Measurements from ENCODE around the gene SEC24C.
"Not testable (repeated sequence)": the region's sequence is repeated elsewhere in the genome, so short reads cannot be mapped to it uniquely, and the experiment has no call there.

Gene SEC24C

GRCh38 chr10:73732426-73732825 is 11.7 kb upstream of the SEC24C start:
- CTCF ChIA-PET, result no interaction called here
- POLR2A ChIA-PET, result interaction anchor here (3.4 kb wide), 2 partner anchors 11 to 40 kb away, joined by 22 to 68 read pairs; partner anchors contain the start of gene SEC24C
- DNase-seq (ENCODE audit: extremely low spot score), result no peak
- no peak for TF ChIP-seq FOXK2 (IDR thresholded peaks at IDR 0.05)

DNA sequence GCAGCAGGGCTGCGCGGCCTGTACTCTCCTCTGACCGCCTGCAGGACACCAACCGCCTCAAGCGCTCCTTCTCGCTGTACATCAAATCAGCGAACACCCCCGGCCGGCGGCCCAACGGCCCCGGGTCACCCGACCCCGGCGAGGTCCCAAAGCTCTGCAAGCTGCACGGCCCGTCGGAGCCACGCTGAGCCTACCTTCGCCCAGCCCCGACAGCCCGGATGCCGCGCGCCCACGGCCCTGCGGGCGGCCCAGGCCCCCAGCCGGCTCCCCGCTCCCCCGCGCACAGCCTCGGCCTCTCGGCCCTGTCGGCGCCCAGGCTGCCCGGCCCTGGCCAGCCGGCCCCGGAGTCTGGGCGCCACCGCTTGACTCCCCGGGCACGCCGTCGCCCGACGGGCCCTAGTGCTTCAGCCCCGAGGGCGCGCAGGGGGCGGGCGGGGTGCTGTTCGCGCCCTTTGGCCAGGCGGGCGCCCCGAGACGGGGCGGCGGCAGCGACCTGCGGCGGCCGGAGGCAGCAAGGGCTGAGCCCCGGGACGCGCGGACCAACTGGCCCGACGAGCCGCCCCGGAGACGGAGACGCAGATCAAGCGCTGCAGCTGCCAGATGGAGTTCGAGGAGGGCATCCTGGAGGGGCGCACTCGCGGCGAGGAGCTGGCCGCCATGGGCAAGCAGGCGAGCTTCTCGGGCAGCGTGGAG is 11.1 kb upstream of the SEC24C start:
- TF ChIP-seq FOXM1 (IDR thresholded peaks at IDR 0.05; ENCODE audit: borderline replicate concordance) (no peak), SP1 (IDR thresholded peaks at IDR 0.05) (no peak), BHLHE40 (IDR thresholded peaks at IDR 0.05; ENCODE audit: borderline replicate concordance) (no peak), ARNT (IDR thresholded peaks at IDR 0.05) (no peak), SUZ12 (IDR thresholded peaks at IDR 0.05) (no peak)
- POLR2A ChIA-PET, result interaction anchor here (1.1 kb wide), 1 partner anchor 10 kb away, joined by 9 read pairs; the partner anchor contains the start of gene SEC24C
- CTCF ChIA-PET, result no interaction called here
- DNase-seq (ENCODE audit: extremely low spot score), result no peak

DNA sequence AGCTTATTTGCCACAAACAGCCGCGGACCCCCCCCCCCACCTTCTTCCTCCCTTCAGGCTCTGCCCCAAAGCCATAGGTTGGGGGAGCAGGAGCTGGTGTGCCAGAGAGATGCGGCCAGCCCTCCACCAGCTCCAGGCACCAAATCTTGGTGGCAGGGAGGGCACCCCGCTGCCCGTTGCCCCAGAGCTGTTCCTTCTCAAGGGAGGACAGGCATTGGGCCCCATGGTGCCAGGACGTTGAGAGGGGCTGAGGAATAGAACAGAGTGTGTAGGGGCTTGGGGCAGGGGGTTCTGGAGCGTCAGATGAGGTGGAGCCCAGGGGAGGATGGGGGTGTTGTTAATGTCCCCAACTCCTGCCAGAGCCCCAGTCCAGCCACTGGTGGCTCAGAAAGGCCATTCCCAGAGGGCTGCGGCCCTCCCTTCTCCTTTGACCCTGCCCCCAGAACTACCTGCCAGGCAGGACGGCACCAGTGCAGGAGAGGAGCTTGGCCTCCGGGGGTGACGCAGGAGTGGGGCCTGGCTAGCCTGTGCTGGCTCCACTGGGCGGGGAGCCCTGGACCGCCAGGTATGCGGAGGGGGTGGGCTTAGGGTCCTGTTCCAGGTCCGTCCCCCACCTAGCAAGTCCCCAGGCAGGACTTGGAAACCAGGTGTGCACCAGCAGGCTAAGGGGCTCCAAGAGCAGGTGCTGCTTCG is 10.0 kb upstream of the SEC24C start:
- TF ChIP-seq ELF4 (IDR thresholded peaks at IDR 0.05) (no peak), CTBP1 (IDR thresholded peaks at IDR 0.05; ENCODE audit: borderline replicate concordance) (no peak), TARDBP (IDR thresholded peaks at IDR 0.05) (no peak), ARNT (IDR thresholded peaks at IDR 0.05) (no peak), LEF1 (IDR thresholded peaks at IDR 0.05; ENCODE audit: borderline replicate concordance) (no peak), SUZ12 (IDR thresholded peaks at IDR 0.05) (no peak), NFRKB (IDR thresholded peaks at IDR 0.05) (no peak), HDGF (IDR thresholded peaks at IDR 0.05; ENCODE audit: borderline replicate concordance) (no peak), ZNF384 (IDR thresholded peaks at IDR 0.05) (no peak), FOXK2 (IDR thresholded peaks at IDR 0.05) (no peak), BHLHE40 (IDR thresholded peaks at IDR 0.05; ENCODE audit: borderline replicate concordance) (no peak), SP1 (IDR thresholded peaks at IDR 0.05) (no peak), FOXM1 (IDR thresholded peaks at IDR 0.05; ENCODE audit: borderline replicate concordance) (no peak), PKNOX1 (IDR thresholded peaks at IDR 0.05) (no peak), L3MBTL2 (conservative IDR thresholded peaks at IDR 0.05) (no peak), FOXA1 (IDR thresholded peaks at IDR 0.05) (no peak)
- CTCF ChIA-PET, result no interaction called here
- DNase-seq (ENCODE audit: extremely low spot score), result no peak
- POLR2A ChIA-PET, result interaction anchor here (1.1 kb wide), 1 partner anchor 9 kb away, joined by 9 read pairs; the partner anchor contains the start of gene SEC24C

GRCh38 chr10:73734796-73735305 is 9.3 kb upstream of the SEC24C start:
- CTCF ChIA-PET, result no interaction called here

DNA sequence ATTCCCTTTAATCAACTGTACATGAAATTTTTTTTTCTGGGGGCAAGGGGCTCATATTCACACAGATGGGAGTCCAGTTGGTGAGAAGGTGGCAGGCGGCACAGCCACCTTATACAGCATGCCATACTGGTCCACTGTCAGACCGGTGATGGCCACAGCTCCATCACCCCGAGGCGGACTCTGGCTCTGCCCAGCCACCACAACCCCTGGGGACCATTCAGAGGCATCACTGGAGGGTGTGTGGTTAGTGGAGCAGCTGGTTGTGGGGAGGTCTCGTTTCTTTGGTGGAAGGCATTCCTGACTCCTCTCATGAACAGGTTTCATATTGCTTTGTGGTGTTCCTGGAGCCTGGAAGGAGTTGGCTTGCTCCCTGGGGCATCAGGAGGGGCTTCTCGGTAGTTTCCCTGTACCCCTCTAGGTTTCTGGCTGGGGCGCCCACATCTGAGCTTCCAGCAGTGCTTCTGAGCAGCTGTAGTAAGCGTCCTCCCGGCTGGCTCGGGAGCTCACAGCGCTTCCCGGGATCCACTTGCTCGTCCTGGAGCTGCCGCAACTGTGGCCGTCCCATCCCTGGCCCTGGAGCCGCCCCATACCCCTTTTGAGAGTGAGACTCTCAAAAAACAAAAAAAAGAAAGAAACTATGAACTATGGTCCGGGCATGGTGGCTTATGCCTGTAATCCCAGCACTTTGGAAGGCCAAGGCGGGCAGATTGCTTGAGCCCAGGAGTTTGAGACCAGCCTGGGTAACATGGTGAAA is 3.5 kb upstream of the SEC24C start:
- CTCF ChIA-PET; DNase-seq (ENCODE audit: extremely low spot score): not testable (repeated sequence)
- POLR2A ChIA-PET, result interaction anchor here (6.0 kb wide), 1 partner anchor 10 kb away, joined by 68 read pairs; no protein-coding TSS in a partner anchor

More at GRCh38 chr10:73734796-73735305, 9.3 kb upstream of the SEC24C start:
- no peak for DNase-seq (ENCODE audit: extremely low spot score)
- POLR2A ChIA-PET, result no interaction called here
- no peak for TF ChIP-seq TARDBP (IDR thresholded peaks at IDR 0.05)
- TF ChIP-seq ELF4 (IDR thresholded peaks at IDR 0.05), result no peak
- TF ChIP-seq ZNF384 (IDR thresholded peaks at IDR 0.05), result no peak
- no peak for TF ChIP-seq PKNOX1 (IDR thresholded peaks at IDR 0.05)
- no peak for TF ChIP-seq L3MBTL2 (conservative IDR thresholded peaks at IDR 0.05)
- no peak for TF ChIP-seq SUZ12 (IDR thresholded peaks at IDR 0.05)
- TF ChIP-seq CTBP1 (IDR thresholded peaks at IDR 0.05; ENCODE audit: borderline replicate concordance), result no peak
- no peak for TF ChIP-seq NFRKB (IDR thresholded peaks at IDR 0.05)
- no peak for TF ChIP-seq LEF1 (IDR thresholded peaks at IDR 0.05; ENCODE audit: borderline replicate concordance)
- TF ChIP-seq SP1 (IDR thresholded peaks at IDR 0.05), result no peak
- TF ChIP-seq FOXK2 (IDR thresholded peaks at IDR 0.05), result no peak
- no peak for TF ChIP-seq FOXA1 (IDR thresholded peaks at IDR 0.05)
- no peak for TF ChIP-seq HDGF (IDR thresholded peaks at IDR 0.05; ENCODE audit: borderline replicate concordance)
- no peak for TF ChIP-seq BHLHE40 (IDR thresholded peaks at IDR 0.05; ENCODE audit: borderline replicate concordance)
- TF ChIP-seq ARNT (IDR thresholded peaks at IDR 0.05), result no peak

DNA sequence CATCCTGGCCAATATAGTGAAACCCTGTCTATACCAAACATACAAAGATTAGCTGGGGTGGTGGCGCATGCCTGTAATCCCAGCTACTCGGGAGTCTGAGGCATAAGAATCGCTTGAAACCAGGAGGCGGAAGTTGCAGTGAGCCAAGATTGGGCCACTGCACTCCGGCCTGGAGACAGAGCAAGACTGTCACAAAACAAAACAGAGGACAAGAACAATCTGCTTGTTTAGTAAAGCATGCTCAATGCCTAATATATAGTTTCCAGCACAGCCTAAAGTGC is 1.8 kb upstream of the SEC24C start:
- TF ChIP-seq ELF4 (IDR thresholded peaks at IDR 0.05) (no peak), SP1 (IDR thresholded peaks at IDR 0.05) (no peak), CTBP1 (IDR thresholded peaks at IDR 0.05; ENCODE audit: borderline replicate concordance) (no peak), FOXK2 (IDR thresholded peaks at IDR 0.05) (no peak), NFRKB (IDR thresholded peaks at IDR 0.05) (no peak), PKNOX1 (IDR thresholded peaks at IDR 0.05) (no peak), FOXM1 (IDR thresholded peaks at IDR 0.05; ENCODE audit: borderline replicate concordance) (no peak), SUZ12 (IDR thresholded peaks at IDR 0.05) (no peak), L3MBTL2 (conservative IDR thresholded peaks at IDR 0.05) (no peak), TARDBP (IDR thresholded peaks at IDR 0.05) (no peak)
- POLR2A ChIA-PET, result interaction anchor here (2.1 to 6.0 kb wide), 3 partner anchors 9 to 30 kb away, joined by 9 to 68 read pairs (median 26); a partner anchor contains a TSS
- no peak for DNase-seq (ENCODE audit: extremely low spot score)
- CTCF ChIA-PET, result no interaction called here
